Mesothelial cell of epicardium (in vitro differentiated cells): ENCODE data around the gene TMTC2. TPM values are rescaled to one million over a fixed set of nuclear protein-coding genes. Genes with fewer than 3 reads are reported as not detected.

ENCODE experiments used
- DNase-seq, 2 experiments: peaks; one replicate each; pipeline ENCODE4 v3.0.0; 2021; ENCODE audit warnings: low spot score in 2 of 2; ENCODE audit not compliant: unreplicated experiment in 2 of 2
- H3K27ac Mint-ChIP-seq: 2 replicates; pipeline ENCODE4 v1.8.0; 2021; ENCODE audit warnings: mixed read lengths
- H3K27me3 Mint-ChIP-seq: 2 replicates; pipeline ENCODE4 v1.8.0; 2021; ENCODE audit warnings: low read depth, mixed read lengths
- H3K36me3 Mint-ChIP-seq: 2 replicates; pipeline ENCODE4 v1.8.0; 2021; ENCODE audit warnings: mixed read lengths
- H3K4me1 Mint-ChIP-seq: 2 replicates; pipeline ENCODE4 v1.8.0; 2021; ENCODE audit warnings: mixed read lengths
- H3K4me3 Mint-ChIP-seq: 2 replicates; pipeline ENCODE4 v1.8.0; 2021; ENCODE audit warnings: mild to moderate bottlenecking, moderate library complexity, mixed read lengths
- H3K9me3 Mint-ChIP-seq: 2 replicates; pipeline ENCODE4 v1.8.0; 2021; ENCODE audit warnings: mixed read lengths
- total RNA-seq: library from RNA; stranded (reverse); gene quantifications from 3 replicates; pipeline ENCODE4 v1.2.1, GENCODE V29; 2021
- TF ChIP-seq, protein P1 (sequence below): fragments of 200-600 bp; sonication (generic); IDR thresholded peaks from one replicate; pipeline ENCODE4 v1.5.0; 2021; ENCODE audit warnings: antibody characterized with exemption; ENCODE audit not compliant: unreplicated experiment

The TMTC2 gene
- total RNA-seq, 1 donor from 2014 or later: 38.3 TPM

GRCh38 chr12:82698708-82699564, 12.2 kb downstream of the TMTC2 start:
- DNase-seq: no peak
- Mint-ChIP-seq H3K4me3 (no peak overlapping the region), H3K27ac (no peak overlapping the region), H3K36me3 (peaks cover 18% of the 10 kb centered on the region), H3K4me1 (peaks cover 13% of the 10 kb centered on the region), H3K9me3 (peaks cover 4% of the 10 kb centered on the region), H3K27me3 (no peaks in the 10 kb centered on the region)
- TF ChIP-seq, protein P1, sequence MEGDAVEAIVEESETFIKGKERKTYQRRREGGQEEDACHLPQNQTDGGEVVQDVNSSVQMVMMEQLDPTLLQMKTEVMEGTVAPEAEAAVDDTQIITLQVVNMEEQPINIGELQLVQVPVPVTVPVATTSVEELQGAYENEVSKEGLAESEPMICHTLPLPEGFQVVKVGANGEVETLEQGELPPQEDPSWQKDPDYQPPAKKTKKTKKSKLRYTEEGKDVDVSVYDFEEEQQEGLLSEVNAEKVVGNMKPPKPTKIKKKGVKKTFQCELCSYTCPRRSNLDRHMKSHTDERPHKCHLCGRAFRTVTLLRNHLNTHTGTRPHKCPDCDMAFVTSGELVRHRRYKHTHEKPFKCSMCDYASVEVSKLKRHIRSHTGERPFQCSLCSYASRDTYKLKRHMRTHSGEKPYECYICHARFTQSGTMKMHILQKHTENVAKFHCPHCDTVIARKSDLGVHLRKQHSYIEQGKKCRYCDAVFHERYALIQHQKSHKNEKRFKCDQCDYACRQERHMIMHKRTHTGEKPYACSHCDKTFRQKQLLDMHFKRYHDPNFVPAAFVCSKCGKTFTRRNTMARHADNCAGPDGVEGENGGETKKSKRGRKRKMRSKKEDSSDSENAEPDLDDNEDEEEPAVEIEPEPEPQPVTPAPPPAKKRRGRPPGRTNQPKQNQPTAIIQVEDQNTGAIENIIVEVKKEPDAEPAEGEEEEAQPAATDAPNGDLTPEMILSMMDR: no peak

GRCh38 chr12:82705774-82706173, 19.1 kb downstream of the TMTC2 start:
- TF ChIP-seq, protein P1: no peak
- Mint-ChIP-seq H3K27ac (no peak overlapping the region), H3K36me3 (peaks cover 26% of the 10 kb centered on the region), H3K4me1 (no peaks in the 10 kb centered on the region), H3K4me3 (no peak overlapping the region), H3K9me3 (peaks cover 7% of the 10 kb centered on the region), H3K27me3 (no peaks in the 10 kb centered on the region)
- DNase-seq: no peak

- H3K9me3 Mint-ChIP-seq: peaks cover 9% of the 10 kb centered on the region
- no peak overlapping the region for H3K4me3 Mint-ChIP-seq
- H3K36me3 Mint-ChIP-seq: peaks cover 32% of the 10 kb centered on the region
- TF ChIP-seq, protein P1: no peak
- DNase-seq: no peak
- no peaks in the 10 kb centered on the region for H3K27me3 Mint-ChIP-seq
- no peak overlapping the region for H3K27ac Mint-ChIP-seq
- H3K4me1 Mint-ChIP-seq: no peaks in the 10 kb centered on the region
These were observed 21.6 kb downstream of the TMTC2 start for GRCh38 chr12:82708061-82708879.

DNA sequence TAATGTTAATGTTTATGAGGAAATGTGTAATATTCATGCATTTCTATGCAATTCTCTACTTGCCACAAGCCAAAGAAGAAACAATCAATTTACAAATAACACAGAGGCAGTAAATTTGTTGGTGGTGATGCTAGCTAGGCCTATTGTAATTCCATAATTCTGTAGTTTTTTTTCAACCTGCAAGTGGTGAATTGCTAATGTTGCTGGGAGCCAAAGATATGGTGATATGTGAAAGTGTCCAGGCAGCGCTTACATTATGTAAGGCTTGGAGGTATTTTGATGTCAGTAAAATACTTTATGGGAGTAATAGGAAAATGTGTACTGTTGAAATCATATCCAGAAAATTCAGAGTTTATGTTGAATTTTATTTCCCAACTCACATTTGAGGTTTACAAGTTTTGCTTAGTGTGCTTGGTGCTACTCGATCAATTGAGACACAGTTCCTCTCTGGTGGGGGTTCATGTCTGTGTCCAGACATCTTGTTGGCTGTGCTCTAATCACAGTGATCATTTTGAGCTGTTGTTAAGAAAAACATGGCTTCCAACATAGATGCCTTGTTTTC, 23.2 kb downstream of the TMTC2 start:
- H3K9me3 Mint-ChIP-seq: peaks cover 6% of the 10 kb centered on the region

GRCh38 chr12:82710741-82711140, 24.0 kb downstream of the TMTC2 start:
- no peaks in the 10 kb centered on the region for H3K27me3 Mint-ChIP-seq
- H3K27ac Mint-ChIP-seq: no peak overlapping the region
- DNase-seq: no peak
- no peaks in the 10 kb centered on the region for H3K4me1 Mint-ChIP-seq
- peaks cover 33% of the 10 kb centered on the region for H3K36me3 Mint-ChIP-seq
- H3K4me3 Mint-ChIP-seq: no peak overlapping the region
- TF ChIP-seq, protein P1: no peak
- H3K9me3 Mint-ChIP-seq: peaks cover 6% of the 10 kb centered on the region

More for the DNA sequence above, 23.2 kb downstream of the TMTC2 start:
- TF ChIP-seq, protein P1: no peak
- H3K36me3 Mint-ChIP-seq: peaks cover 31% of the 10 kb centered on the region
- H3K27ac Mint-ChIP-seq: no peak overlapping the region
- no peak for DNase-seq
- H3K4me3 Mint-ChIP-seq: no peak overlapping the region
- H3K27me3 Mint-ChIP-seq: no peaks in the 10 kb centered on the region
- no peaks in the 10 kb centered on the region for H3K4me1 Mint-ChIP-seq
